Endodermal cell (in vitro differentiated cells): ENCODE results near the gene SNX11. TPM values are rescaled to one million over a fixed set of nuclear protein-coding genes. Genes with fewer than 3 reads are reported as not detected.

Experiments
- DNase-seq: peaks from one replicate; pipeline ENCODE4 v3.0.0-alpha.2; 2017
- H3K27ac ChIP-seq: 2 replicates; pipeline ENCODE4 v1.5.1; 2013; ENCODE audit warnings: mild to moderate bottlenecking, low read depth, low read length, moderate library complexity
- H3K27me3 ChIP-seq: 2 replicates; pipeline ENCODE4 v1.6.1; 2013; ENCODE audit warnings: mild to moderate bottlenecking, low read length, moderate library complexity; ENCODE audit not compliant: insufficient read depth, control insufficient read depth, poor library complexity, severe bottlenecking
- H3K36me3 ChIP-seq: 2 replicates; pipeline ENCODE4 v1.7.0; 2013; ENCODE audit warnings: mild to moderate bottlenecking, low read length, moderate library complexity; ENCODE audit not compliant: control insufficient read depth, insufficient read depth
- H3K4me1 ChIP-seq: one replicate; pipeline ENCODE4 v1.7.0; 2013; ENCODE audit warnings: low read length; ENCODE audit not compliant: control insufficient read depth, insufficient read depth
- H3K4me3 ChIP-seq: 2 replicates; pipeline ENCODE4 v1.5.1; 2013; ENCODE audit warnings: mild to moderate bottlenecking, low read length, moderate library complexity
- H3K9ac ChIP-seq: 2 replicates; pipeline ENCODE4 v1.6.1; 2013; ENCODE audit warnings: mild to moderate bottlenecking, low read length, moderate library complexity; ENCODE audit not compliant: poor library complexity, severe bottlenecking; ENCODE audit errors: extremely low read depth
- H3K9me3 ChIP-seq: 2 replicates; pipeline ENCODE4 v1.6.1; 2013; ENCODE audit warnings: mild to moderate bottlenecking, low read length, moderate library complexity; ENCODE audit not compliant: control insufficient read depth
- H3K27ac Mint-ChIP-seq: 2 replicates; pipeline ENCODE4 v1.8.0; 2020; ENCODE audit warnings: mixed read lengths
- H3K27me3 Mint-ChIP-seq: 2 replicates; pipeline ENCODE4 v1.8.0; 2021; ENCODE audit warnings: mild to moderate bottlenecking, mixed read lengths; ENCODE audit not compliant: insufficient read depth
- H3K36me3 Mint-ChIP-seq: 2 replicates; pipeline ENCODE4 v1.8.0; 2020; ENCODE audit warnings: low read depth, mixed read lengths
- H3K4me1 Mint-ChIP-seq: 2 replicates; pipeline ENCODE4 v1.8.0; 2020; ENCODE audit warnings: mixed read lengths
- H3K4me3 Mint-ChIP-seq: 2 replicates; pipeline ENCODE4 v1.8.0; 2020; ENCODE audit warnings: mild to moderate bottlenecking, moderate library complexity, mixed read lengths
- H3K9me3 Mint-ChIP-seq: 2 replicates; pipeline ENCODE4 v1.8.0; 2020; ENCODE audit warnings: mild to moderate bottlenecking, mixed read lengths
- CTCF ChIP-seq: fragments of 200-600 bp; sonication (generic); conservative IDR thresholded peaks from 2 replicates; pipeline ENCODE4 v1.5.0; 2021; ENCODE audit warnings: antibody characterized with exemption, mild to moderate bottlenecking
- WGBS, 2 experiments: methylation state at CpG; one replicate each; pipeline versions ENCODE4 v1.1.5 to v1.1.7; 2013; ENCODE audit warnings: missing lambda C conversion rate in 2 of 2, mixed read lengths in 1 of 2; ENCODE audit not compliant: insufficient coverage in 1 of 2, insufficient read length in 1 of 2; 5-methylcytosine and 5-hydroxymethylcytosine counted together
- total RNA-seq, 2 donors: library from RNA; stranded (reverse); fragmentation: NEBNext Ultra II Directional in 1 of 2; extraction: Animal tissue kit (Norgen Biotek cat#: 25700) in 1 of 2; gene quantifications; 2 replicates in 1 of 2; 3 replicates in 1 of 2; pipeline ENCODE4 v1.2.1, GENCODE V29; 2021

Gene SNX11
- total RNA-seq, 2 donors from 2014 or later: 19.7 to 20.5 TPM

GRCh38 chr17:48159232-48159631 is 51.7 kb downstream of the SNX11 start:
- H3K9me3 Mint-ChIP-seq: peaks cover 3% of the 10 kb centered on the region
- TF ChIP-seq CTCF: no peak

GRCh38 chr17:48160177-48161081 is 52.9 kb downstream of the SNX11 start:
- 10% methylated on average over 4 of the region's 5 CpGs; no CpG with 5 or more reads in 1 of the 2 experiments for WGBS, 2 experiments
- Histone ChIP-seq H3K4me1 (peaks cover 27% of the 10 kb centered on the region), H3K36me3 (no peaks in the 10 kb centered on the region), H3K4me3 (peak overlapping the region; percentile 25), H3K27ac (no peak overlapping the region), H3K9me3 (no peaks in the 10 kb centered on the region), H3K9ac (no peak overlapping the region), H3K27me3 (no peaks in the 10 kb centered on the region)
- Mint-ChIP-seq H3K36me3 (no peaks in the 10 kb centered on the region), H3K4me1 (peaks cover 68% of the 10 kb centered on the region), H3K4me3 (peak overlapping the region; percentile 36), H3K27me3 (peaks cover 9% of the 10 kb centered on the region), H3K9me3 (peaks cover 3% of the 10 kb centered on the region), H3K27ac (peak overlapping the region; percentile 92)
- no peak for TF ChIP-seq CTCF
- peak; percentile 92 for DNase-seq

More at GRCh38 chr17:48159232-48159631, 51.7 kb downstream of the SNX11 start:
- no peak for DNase-seq
- Mint-ChIP-seq H3K27me3 (peaks cover 9% of the 10 kb centered on the region), H3K4me3 (no peak overlapping the region), H3K4me1 (peaks cover 58% of the 10 kb centered on the region), H3K27ac (peak overlapping the region; percentile 52), H3K36me3 (no peaks in the 10 kb centered on the region)
- Histone ChIP-seq H3K9ac (no peak overlapping the region), H3K27ac (no peak overlapping the region), H3K27me3 (no peaks in the 10 kb centered on the region), H3K4me1 (peaks cover 27% of the 10 kb centered on the region), H3K4me3 (no peak overlapping the region), H3K36me3 (no peaks in the 10 kb centered on the region), H3K9me3 (no peaks in the 10 kb centered on the region)
- WGBS, 2 experiments: 92 to 96% methylated on average over 4 of the region's 4 CpGs

GRCh38 chr17:48161127-48161905 is 53.8 kb downstream of the SNX11 start:
- H3K27me3 ChIP-seq: no peaks in the 10 kb centered on the region
- DNase-seq: no peak
- H3K36me3 Mint-ChIP-seq: no peaks in the 10 kb centered on the region
- H3K9ac ChIP-seq: no peak overlapping the region
- no peak overlapping the region for H3K27ac ChIP-seq
- peaks cover 3% of the 10 kb centered on the region for H3K9me3 Mint-ChIP-seq
- 75% methylated on average over 3 of the region's 4 CpGs; no CpG with 5 or more reads in 1 of the 2 experiments for WGBS, 2 experiments
- H3K4me1 Mint-ChIP-seq: peaks cover 71% of the 10 kb centered on the region
- no peaks in the 10 kb centered on the region for H3K36me3 ChIP-seq
- no peaks in the 10 kb centered on the region for H3K9me3 ChIP-seq
- H3K4me3 Mint-ChIP-seq: no peak overlapping the region
- no peak for TF ChIP-seq CTCF
- peaks cover 3% of the 10 kb centered on the region for H3K27me3 Mint-ChIP-seq
- peak overlapping the region; percentile 25 for H3K4me3 ChIP-seq
- H3K4me1 ChIP-seq: peaks cover 25% of the 10 kb centered on the region
- H3K27ac Mint-ChIP-seq: peak overlapping the region; percentile 92
